H1 (cell line): ENCODE results near the gene ITPR1. TPM values are rescaled to one million over a fixed set of nuclear protein-coding genes. Genes with fewer than 3 reads are reported as not detected.

Experiments
- ATF3 ChIP-seq: IDR thresholded peaks from 2 replicates; pipeline ENCODE4 v1.6.1; 2011; ENCODE audit warnings: low read depth, mild to moderate bottlenecking, low read length; ENCODE audit not compliant: insufficient read depth
- MAFK ChIP-seq: IDR thresholded peaks from 2 replicates; pipeline ENCODE4 v1.6.1; 2012; ENCODE audit warnings: low read depth, mild to moderate bottlenecking, improper control_type of control experiment, low read length
- polyA plus RNA-seq, 7 experiments: library from polyadenylated mRNA; depleted of rRNA in 3 of 7; stranded (reverse) in 5 of 7; unstranded in 2 of 7; fragments of >200 nt in 5 of 7; fragments of 200-250 nt in 2 of 7; gene quantifications; 1 replicate in 5 of 7; 2 replicates in 1 of 7; 4 replicates in 1 of 7; pipeline versions ENCODE4 v1.2.1 to v1.2.3, GENCODE V29; 2011 to 2013; ENCODE audit warnings: missing spikeins in 2 of 7, mixed read lengths in 2 of 7
- total RNA-seq: library from RNA; stranded (reverse); fragmentation: NEBNext Ultra II Directional; extraction: Animal tissue kit (Norgen Biotek cat#: 25700); gene quantifications from 2 replicates; pipeline ENCODE4 v1.2.1, GENCODE V29; 2021

Gene ITPR1
- total and polyA plus RNA-seq, 2 of the 8 experiments (the other 6 are each of a cell fraction or from before 2014, with no cell fraction given): 2.5 to 16.3 TPM

GRCh38 chr3:4848176-4848825 lies 355.2 kb downstream of the ITPR1 start (continued):
- TF ChIP-seq ATF3 (no peak), MAFK (no peak)
